DMS79 (cell line): Measurements from ENCODE around the gene SENP8.
A peak's percentile ranks its signal among the peaks of the same experiment; 100 is the strongest.
"Not testable (repeated sequence)": the region's sequence is repeated elsewhere in the genome, so short reads cannot be mapped to it uniquely, and the experiment has no call there.

Experiments used
- DNase-seq: peaks from one replicate; lab custom pipeline; 2025; lab: John Stamatoyannopoulos, UW

The SENP8 gene

DNA sequence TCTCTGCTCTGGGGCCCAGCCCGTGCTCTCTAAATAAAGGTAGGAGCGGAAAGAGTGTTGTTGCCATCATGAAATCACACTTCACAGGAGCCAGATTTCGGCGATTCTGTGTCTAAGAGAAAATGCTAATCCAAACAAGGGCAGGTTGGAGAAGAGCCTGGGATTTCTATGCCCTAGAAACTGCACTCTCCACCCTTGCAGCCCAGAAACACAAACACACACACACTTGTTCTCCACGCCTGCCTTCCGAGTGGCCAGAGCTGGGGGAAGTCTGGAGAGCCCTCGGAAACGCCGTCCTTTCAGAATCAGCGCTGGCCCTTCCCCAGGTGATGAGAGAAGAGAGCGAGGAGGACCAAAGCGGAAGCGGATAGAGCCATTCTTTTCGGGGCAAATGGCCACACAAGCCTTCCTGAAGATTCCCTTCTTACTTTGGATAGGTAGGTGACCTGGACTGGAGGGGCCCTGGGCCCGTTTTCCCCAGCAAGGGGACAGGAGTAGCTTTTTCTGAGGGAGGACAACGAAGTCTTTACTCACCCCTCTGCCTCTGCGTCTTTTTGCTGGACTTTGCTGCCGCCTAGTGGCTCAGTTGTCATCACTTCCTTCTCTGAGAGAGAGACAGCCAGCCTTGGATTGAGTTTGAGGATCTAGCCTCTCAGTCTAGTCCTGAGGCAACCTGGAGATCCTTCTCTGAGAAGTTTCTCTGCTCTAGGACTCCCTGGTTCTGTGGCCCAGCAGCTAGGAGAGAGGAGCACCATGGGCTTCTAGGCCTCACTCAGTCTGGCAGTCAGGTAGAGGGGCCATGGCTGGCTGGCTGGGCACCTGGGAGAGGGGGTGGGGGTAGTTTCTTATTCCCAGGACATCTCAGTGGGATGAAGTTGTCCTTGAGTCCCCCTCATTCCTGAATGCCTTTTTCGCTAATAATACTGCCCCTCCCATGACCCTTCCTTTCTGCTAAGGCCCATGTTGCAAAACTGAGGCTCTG lies 37.7 kb downstream of the SENP8 start:
- DNase-seq, result peak; percentile 19

DNA sequence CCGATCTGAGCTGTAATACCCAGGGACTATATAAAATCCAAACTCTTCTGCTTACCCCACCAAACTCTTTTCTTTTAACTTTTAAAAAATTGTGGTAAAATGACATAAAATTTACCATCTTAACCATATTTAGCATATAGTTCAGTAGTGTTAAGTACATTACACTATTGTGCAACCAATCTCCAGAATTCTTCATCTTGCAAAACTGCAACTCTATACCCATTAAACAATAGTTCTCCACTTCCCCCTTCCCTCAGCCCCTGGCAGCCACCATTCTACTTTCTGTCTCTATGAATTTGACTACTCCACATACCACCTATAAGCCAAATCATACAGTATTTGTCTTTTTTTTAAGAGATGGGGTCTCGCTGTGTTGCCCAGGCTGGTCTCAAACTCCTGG lies 38.7 kb downstream of the SENP8 start:
- no peak for DNase-seq

DNA sequence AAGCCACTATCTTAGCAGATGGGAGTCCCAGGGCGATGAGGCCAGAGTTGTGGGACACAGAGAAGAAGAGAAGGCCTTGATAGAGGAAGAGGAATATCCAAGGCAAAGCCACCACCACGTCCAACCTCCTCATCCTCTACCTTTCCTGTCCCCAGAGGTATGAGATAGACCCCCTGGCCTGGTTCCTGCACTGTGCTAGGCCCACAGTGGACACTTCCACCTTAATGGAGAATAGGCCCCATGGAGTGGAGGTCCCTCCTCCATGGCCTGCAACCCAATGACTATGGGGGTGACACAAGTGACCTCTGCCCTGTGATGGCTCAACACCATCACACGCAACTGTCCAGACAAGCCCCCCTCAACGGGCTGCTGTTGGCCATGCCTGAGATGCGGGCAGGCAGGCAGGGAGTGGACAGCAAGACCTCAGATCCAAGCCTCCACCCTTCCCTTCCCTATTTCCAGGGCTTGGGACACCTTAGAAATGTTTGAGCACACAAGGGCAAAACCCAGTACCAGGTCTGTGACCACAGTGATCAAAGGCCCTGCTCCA lies 42.6 kb downstream of the SENP8 start:
- no peak for DNase-seq

DNA sequence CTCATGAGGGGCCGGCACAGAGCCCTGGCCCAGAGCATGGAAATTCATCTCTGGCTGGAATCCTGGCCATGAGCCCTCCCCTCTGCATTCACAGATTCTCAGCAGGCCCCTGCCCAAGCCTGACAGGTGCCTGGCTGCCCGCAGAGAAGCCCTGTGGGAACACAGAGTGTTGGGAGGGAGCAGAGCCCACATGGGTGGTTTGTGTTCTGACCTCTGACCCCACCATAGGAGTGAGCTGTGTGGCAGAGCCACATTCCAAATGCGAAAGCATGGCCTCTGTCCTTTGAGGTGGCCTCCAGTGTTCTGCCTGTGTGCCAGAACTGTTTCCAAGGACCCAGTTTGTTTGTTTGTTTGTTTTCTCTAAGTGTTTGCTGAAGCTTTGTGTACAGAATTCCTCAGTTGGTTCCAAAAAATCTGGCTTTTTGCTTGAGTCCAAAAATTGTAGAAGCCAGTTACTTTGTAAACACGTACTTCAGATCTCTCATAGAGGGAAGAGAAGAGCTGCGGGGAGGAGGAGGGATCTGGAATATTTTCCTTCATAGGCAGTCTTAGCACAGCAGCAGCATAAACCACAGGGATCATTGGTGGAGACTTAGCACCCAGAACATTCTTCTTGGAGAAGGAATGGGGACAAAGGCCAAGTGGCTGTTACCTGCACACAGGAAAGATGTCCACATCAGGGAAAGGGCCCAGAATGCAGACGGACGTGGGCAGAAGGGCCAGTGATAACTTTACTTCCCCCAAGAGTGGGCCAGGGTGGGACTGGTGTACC lies 43.3 kb downstream of the SENP8 start:
- no peak for DNase-seq

DNA sequence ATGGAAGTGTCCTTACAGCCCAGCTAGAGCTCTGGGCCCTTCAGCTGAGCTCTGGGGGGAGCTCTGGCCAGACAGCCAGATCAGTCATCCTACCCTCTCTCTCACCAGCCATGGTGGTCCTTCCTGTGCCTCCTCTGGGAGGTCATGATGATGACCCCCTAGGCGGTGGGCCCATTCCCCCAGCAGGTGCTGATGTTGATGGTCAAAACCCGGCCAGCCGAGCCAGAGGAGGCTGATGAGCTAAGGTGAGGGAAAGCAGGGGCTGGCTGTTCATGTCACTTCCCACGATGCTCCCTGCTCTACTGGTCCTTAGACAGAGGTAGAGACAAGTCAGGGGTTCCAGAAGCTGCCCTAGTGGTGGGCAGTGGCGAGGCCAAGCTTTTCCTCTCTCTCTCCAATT lies 44.4 kb downstream of the SENP8 start:
- DNase-seq, result no peak

DNA sequence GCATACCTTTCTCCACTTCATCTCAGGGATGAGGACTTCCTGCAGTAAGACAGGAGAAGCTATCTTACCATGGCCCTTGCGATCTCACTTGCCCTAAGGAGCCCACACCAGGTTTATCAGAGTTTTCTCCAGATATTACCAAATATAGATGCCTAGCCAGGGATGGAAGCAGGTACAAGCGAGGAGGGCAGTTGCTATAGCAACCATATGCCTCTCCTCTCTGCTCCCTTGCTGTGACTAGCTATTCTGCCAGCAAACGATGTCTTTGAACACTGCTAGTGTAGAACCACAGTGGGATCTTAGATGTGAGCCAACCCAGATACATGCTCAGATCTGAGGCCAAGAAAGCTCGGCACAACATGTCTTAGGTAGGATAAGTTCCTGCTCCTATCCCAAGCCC lies 45.5 kb downstream of the SENP8 start:
- DNase-seq, result no peak

DNA sequence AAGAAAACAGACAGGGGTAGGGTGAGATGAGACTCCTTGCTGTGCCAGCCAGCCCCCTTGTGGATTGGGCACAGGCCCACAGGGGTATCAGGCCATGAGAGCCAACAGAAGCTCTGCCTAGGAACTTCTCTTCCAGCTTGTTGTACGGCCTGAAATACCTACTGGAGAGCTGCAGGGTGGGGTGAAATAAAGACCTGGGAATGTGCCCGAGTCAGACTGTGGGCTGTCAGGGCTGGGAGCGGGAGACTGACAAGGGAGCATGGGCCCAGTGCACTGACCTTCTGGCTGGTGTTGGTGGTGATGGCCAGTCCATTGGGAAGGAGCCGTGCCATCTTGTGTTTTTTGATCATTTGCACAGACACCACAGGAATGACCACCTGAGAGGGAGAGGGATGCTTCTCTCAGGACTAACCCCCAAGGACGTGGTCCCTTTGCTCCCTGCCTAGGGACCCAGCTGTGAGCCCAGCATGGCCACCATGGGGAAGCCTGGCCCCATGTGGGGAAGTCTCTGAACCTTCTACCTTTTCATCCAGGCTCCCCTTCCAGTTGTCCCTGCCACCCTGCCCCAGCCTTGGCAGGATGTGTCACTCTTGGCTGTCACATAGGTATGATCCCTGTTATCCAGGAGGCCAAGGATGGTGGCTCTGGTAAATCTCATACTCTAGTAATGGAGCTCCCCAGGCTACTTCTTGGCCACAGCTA lies 48.7 kb downstream of the SENP8 start:
- DNase-seq, result no peak

DNA sequence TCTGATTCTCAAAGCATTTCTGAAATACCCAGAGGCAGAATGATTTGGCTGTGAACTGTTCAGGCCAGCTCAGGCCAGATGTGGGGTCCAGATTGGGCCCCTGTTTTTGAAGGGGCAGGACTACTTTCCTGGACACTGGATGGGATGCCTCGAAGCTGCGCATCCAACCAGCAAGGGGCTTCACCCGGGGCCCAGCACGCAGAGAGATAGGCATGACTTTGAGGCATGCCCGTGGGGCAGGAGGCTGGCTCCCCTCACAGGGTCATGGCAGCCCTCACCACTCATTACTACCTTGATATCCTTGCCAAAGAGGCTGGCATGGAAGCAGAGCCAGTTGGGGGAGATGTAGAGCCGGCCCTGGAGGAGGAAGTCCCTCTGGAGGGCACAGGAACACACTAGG lies 49.2 kb downstream of the SENP8 start:
- no peak for DNase-seq

DNA sequence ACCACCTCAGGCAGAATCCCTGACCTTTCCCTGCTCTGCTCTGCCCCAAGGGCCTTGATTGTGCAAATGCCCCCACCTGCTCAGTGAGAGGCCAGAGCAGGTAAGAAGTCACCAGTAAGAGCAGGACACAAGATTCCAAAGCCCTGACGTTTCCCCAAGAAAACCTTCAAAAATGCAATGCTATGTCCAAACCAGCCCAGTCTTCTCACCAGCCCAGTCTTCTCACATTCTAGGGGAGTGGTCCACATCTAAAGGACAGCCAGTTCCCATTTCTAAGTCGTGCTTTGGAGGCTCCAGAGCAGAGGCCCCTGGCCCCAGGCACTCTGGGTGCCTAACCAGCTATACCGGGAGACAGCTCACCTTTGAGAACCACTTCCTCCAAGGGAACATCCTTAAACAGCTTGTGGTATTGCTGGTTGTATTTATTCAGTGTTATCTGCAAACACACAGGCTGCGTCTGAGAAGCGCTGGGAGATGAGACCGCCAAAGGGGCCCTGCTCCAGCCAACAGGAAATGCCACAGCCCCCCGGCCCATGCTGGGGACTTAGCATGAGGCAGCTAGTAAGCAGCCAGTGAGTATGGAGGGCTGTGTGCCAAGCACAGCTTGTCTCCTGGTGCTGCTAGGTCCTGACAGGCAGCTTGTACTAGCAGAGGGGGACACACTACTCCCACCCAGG lies 50.1 kb downstream of the SENP8 start:
- no peak for DNase-seq

DNA sequence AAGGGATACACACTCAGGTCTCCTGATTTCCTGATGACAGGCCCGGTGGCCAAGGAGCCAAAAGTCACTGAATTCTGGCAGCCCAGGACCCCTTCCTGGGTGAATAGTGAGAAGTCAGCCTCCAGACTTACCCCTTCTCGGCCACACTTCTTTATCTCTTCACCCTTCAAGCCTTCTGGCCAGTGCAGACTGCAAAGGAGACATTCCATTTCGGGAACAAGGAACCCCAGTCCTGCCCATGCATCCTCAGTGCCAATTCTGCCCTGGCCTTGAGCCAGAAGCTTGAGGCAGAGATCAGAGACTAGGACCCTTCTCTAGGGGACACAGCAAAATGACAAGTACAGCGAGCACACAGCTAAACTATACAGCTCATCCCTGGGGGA lies 50.6 kb downstream of the SENP8 start:
- DNase-seq, result no peak

DNA sequence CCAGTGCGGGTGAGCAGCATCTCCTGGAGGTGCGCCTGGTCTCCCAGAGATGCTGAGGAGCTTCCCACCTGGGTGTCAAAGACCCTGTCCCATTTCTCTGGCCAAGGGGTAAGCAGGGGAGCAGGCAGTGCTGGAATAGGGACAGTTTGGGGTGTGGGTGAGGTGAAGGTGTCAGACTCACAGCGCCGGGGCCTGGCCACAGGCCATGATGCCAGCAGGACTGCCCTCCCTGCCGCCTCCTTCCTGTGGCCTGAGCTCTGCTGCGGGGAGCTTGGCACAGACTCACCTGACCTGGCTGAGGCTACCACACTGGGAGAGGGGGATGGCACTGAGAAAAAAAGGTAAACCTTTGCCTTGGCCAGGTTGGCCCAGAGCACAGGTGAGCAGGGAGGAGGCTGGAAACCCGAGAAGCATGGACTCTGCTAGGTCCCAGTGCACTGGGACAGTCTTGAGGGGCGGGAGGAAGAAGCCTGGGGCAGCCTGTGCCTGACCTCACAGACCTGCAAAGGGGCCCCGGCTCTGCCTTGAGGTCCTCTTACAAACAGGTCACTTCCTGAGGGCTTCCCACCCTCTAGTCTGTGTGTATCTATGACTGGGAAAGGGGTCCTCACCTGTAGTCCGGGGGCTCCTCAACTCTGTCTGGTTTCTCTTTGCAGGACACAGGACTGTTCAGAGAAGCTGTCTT lies 51.2 kb downstream of the SENP8 start:
- no peak for DNase-seq

DNA sequence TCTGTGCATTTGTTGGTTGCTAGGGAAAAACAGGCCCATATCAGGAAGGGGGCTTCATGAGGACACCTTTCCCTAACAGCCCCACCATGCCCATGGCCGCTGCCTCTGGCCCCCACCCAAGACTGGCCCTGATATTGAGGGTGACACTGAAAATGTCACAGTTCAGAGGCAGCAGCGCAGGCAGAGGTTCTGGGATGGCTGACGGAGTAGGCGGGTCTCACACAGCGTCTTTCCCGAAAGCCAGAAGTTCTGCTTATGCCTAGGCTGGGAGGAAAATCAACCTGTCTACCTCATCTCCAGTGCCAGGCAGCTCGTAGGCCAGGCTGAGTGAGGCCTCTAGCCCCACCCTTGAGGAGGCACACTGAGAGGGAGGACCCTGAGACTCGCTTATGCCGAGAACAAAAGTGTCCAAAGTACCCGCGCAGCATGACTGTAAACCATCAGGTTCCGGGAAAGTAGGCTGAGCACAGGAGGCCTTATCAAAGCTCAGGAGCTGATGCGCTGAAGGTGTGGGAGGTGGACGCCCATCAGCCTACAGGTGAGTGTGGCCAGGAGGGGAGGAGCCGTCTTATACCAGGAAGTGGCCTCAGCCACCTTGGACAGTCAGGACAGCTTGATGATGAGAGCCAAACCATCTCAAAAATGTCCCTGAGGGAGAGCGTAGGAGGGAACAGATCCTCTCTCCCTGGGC lies 51.9 kb downstream of the SENP8 start:
- no peak for DNase-seq

DNA sequence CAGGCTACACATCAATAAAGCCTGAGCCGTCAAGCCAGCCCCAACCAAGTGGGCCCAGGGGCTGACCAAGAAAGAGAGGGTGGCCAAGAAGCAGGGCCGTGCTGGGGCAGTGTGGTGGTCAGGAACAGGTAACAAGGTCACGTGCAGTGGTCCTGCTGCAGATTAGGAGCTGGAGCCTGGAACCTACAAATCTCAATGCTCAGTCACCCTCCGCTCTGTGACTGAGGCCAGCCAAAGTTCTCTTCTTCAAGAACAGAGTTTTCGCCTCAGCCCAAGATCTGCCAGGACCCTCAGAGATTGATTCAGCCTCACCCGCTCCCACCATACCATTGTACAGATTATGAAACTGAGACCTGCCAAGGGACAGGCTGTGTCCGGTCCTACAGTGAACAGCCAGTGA lies 52.5 kb downstream of the SENP8 start:
- no peak for DNase-seq

DNA sequence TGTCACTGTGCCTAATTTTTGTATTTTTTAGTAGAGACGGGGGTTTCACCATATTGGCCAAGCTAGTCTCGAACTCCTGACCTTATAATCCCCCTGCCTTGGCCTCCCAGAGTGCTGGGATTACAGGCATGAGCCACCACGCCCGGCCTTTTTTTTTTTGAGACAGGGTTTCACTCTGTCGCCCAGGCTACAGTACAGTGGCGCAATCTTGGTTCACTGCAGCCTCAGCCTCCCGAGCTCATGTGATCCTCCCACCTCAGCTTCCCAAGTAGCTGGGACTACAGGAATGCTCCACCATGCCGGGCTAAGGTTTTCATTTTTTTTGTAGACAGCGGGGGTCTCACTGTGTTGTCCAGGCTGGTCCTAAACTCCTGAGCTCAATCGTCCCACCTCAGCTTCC lies 53.8 kb downstream of the SENP8 start:
- DNase-seq, result not testable (repeated sequence)

DNA sequence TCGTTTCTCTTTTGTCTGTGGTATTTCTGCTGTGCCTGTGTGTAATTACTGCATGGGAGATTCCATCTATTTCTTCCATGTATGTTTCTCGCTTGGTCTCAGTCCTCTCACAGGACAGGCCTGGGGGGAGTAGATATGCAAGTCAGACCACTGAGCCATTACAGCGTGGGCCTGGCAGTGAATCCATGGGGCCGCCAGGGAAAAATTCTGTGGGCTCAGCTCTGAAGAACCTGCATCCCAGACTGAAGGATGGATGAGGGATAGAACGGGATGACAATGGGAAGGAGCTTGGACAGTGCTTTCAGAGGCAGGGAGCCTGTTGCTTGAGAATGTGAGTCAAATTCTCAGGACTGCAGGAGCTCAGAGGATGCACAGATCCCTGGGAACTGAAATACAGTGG lies 54.6 kb downstream of the SENP8 start:
- DNase-seq, result no peak

DNA sequence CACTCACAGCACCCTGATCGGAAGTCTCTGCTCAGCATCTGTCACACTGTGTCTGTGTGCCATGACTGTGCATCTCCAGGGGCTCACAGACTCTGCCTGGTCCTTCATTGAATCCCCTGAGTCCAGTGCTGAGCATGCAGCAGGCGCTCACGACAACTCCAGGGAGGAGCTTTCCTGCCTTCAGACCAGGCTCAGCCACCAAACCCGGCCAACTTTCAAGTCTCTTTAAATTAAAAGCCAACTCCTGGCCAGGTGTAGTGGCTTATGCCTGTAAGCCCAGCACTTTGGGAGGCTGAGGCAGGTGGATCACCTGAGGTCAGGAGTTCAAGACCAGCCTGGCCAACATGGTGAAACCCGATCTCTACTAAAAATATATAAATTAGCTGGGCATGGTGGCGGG lies 55.2 kb downstream of the SENP8 start:
- DNase-seq, result no peak

DNA sequence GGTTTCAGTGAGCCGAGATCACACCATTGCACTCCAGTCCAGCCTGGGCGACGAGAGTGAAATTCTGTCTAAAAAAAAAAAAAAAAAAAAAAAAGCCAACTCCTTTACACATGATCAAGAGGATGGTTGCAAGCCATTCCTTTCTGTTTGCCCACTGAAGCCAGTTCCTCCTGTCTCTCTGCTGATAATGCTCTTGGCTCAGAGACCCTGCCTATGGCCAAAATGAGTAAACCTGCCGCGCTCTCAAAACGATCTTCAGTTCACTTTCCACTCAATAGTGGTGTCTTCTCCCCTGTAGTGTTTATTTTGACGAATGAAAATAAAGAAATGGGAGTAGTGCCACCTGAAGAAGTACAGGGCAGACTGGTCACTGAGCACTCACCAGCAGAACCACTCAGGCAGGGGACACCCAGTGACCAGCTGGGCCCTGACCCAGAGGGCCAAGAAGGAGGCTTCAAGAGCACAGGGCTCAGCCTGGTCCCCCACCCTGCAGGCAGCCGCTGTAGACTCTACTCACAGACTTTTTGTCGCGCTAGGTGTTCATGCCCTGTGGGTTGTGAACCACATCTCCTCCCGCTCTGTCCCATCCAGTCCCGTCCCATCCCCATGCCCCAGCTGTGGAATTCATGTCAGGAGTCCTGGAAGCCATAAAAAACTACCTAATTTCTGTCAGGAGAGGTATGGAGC lies 55.8 kb downstream of the SENP8 start:
- DNase-seq, result no peak

DNA sequence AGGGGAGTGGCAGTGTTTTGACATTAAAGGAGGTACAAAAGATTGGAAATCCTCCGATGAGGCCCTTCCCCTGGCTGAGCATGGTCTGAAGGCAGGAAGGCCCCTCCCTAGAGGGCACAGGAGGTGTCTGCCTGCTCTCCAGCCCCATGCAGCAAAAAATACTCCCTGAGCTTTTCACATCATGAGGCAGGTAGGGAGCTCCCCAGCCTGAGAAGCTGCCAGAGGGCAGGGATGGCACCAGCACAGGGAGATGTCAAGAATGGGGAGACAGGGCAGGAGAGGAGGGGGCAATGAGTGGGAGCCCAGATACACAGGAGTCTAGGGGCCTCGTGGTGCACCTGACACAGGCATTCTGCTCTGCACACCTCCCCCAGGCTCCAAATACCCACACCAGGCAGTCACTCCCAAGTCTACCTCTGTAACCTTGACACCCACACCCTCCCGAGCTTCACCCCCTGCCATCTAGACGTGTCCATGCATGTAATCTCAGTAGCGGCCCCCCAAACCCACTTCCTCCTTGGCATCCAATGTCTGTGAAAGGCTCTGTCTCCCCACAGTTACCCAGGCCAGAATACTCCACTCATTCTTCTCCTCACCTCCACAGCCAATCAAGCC lies 56.5 kb downstream of the SENP8 start:
- DNase-seq, result no peak
